Liver (tissue), 3 donors: ENCODE results near the gene NAV2.

Source experiments
- JUND ChIP-seq, 2 donors: IDR thresholded peaks; 2 replicates each; pipeline ENCODE4 v1.6.1; 2016; ENCODE audit warnings: antibody characterized with exemption in 2 of 2
- TAF1 ChIP-seq: conservative IDR thresholded peaks from 2 replicates; pipeline ENCODE4 v1.6.1; 2016; ENCODE audit warnings: antibody characterized with exemption, mild to moderate bottlenecking
- YY1 ChIP-seq: IDR thresholded peaks from 2 replicates; pipeline ENCODE4 v1.6.1; 2016; ENCODE audit warnings: antibody characterized with exemption, mild to moderate bottlenecking
- TF ChIP-seq, protein P1 (sequence below): fragments of 150-350 bp; IDR thresholded peaks from 2 replicates; pipeline ENCODE4 v1.5.1; 2017; ENCODE audit warnings: improper control_type of control experiment, low read depth, low read length; ENCODE audit not compliant: missing input control
- donor health status: healthy.
- donor health status: healthy.

GRCh38 chr11:19843079-19843478 lies 130.4 kb downstream of the NAV2 start:
- TF ChIP-seq JUND (IDR thresholded peaks at IDR 0.05): no peak
- TF ChIP-seq TAF1: no peak
- no peak for TF ChIP-seq YY1
- TF ChIP-seq, protein P1, sequence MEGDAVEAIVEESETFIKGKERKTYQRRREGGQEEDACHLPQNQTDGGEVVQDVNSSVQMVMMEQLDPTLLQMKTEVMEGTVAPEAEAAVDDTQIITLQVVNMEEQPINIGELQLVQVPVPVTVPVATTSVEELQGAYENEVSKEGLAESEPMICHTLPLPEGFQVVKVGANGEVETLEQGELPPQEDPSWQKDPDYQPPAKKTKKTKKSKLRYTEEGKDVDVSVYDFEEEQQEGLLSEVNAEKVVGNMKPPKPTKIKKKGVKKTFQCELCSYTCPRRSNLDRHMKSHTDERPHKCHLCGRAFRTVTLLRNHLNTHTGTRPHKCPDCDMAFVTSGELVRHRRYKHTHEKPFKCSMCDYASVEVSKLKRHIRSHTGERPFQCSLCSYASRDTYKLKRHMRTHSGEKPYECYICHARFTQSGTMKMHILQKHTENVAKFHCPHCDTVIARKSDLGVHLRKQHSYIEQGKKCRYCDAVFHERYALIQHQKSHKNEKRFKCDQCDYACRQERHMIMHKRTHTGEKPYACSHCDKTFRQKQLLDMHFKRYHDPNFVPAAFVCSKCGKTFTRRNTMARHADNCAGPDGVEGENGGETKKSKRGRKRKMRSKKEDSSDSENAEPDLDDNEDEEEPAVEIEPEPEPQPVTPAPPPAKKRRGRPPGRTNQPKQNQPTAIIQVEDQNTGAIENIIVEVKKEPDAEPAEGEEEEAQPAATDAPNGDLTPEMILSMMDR: no peak
